GM19395 (cell line): Measurements from ENCODE around the gene KDM4C.

Experiments
- ATAC-seq: cut with Tn5 transposase; IDR thresholded peaks from one replicate; pipeline ENCODE4 v1.9.1; 2021; ENCODE audit warnings: mild to moderate bottlenecking, moderate library complexity; ENCODE audit not compliant: unreplicated experiment

The KDM4C gene

GRCh38 chr9:7086389-7086788 is 328.6 kb downstream of the KDM4C start:
- no peak for ATAC-seq

GRCh38 chr9:7088611-7089010 is 330.8 kb downstream of the KDM4C start:
- ATAC-seq = no peak

- no peak for ATAC-seq
Observed at GRCh38 chr9:7089406-7090193, 331.8 kb downstream of the KDM4C start.

- no peak for ATAC-seq
Observed at GRCh38 chr9:7093040-7093439, 335.3 kb downstream of the KDM4C start.

- no peak for ATAC-seq
Observed at GRCh38 chr9:7094052-7094451, 336.3 kb downstream of the KDM4C start.

- peak; percentile 36 for ATAC-seq
Observed at GRCh38 chr9:7094576-7094975, 336.8 kb downstream of the KDM4C start.

- ATAC-seq = peak; percentile 86
Observed at GRCh38 chr9:7095058-7095457, 337.3 kb downstream of the KDM4C start.

- ATAC-seq = no peak
Observed at GRCh38 chr9:7097040-7097715, 339.4 kb downstream of the KDM4C start.

GRCh38 chr9:7097785-7098752 is 340.3 kb downstream of the KDM4C start:
- no peak for ATAC-seq

GRCh38 chr9:7103367-7103766 is 345.6 kb downstream of the KDM4C start:
- no peak for ATAC-seq

GRCh38 chr9:7103771-7104170 is 346.0 kb downstream of the KDM4C start:
- no peak for ATAC-seq

- ATAC-seq = no peak
Observed at GRCh38 chr9:7104625-7105024, 346.9 kb downstream of the KDM4C start.

- ATAC-seq = no peak
Observed at GRCh38 chr9:7105095-7105494, 347.3 kb downstream of the KDM4C start.

GRCh38 chr9:7108936-7109335 is 351.2 kb downstream of the KDM4C start:
- no peak for ATAC-seq

- no peak for ATAC-seq
Observed at GRCh38 chr9:7111413-7111812, 353.6 kb downstream of the KDM4C start.

GRCh38 chr9:7115606-7116005 is 357.8 kb downstream of the KDM4C start:
- ATAC-seq = no peak

- ATAC-seq = peak; percentile 77
Observed at GRCh38 chr9:7117676-7118561, 360.1 kb downstream of the KDM4C start.

GRCh38 chr9:7118633-7119032 is 360.9 kb downstream of the KDM4C start:
- peak; percentile 55 for ATAC-seq

- no peak for ATAC-seq
Observed at GRCh38 chr9:7119612-7120011, 361.8 kb downstream of the KDM4C start.

- peak; percentile 52 for ATAC-seq
Observed at GRCh38 chr9:7121055-7121454, 363.3 kb downstream of the KDM4C start.
